ENCODE data around the gene MS4A6E.
A peak's percentile ranks its signal among the peaks of the same experiment; 100 is the strongest.

Gene MS4A6E

DNA sequence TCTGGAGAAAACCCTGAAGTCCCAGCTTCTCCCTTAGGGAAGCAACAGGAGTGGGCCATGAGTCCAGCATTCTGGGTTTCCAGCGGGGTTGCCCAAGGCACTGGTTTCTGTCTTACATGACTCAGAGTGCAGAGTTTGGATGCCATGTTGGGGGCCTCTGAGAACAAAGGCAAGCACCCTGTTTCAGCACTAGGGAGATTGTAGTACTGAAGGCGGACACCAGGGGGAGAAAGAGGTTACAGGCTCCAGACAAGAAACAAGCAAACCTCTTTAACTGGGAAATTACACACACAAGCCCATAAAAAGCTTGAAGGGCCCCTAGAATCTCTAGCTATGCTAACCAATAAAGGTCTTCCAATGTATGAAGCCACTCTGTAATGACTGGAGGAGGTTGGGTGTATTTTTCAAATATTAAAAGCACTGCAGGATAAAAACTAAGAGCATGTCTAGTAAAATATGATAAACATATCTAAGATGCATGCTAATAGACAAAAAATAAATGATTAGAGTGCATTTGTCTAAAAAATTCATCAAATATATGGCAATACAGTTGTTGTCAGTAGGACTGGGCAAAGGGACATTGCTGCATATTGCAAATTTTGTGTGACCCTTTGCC, 7.1 kb downstream of the MS4A6E start:
- Histone ChIP-seq H2BK15ac (ENCODE audit: low read depth, poor library complexity, severe bottlenecking) (no peak overlapping the region), H3K4me2 (ENCODE audit: low read length, poor library complexity, severe bottlenecking) (no peak overlapping the region), H2AFZ (ENCODE audit: low read depth, low read length) (no peak overlapping the region), H3K14ac (ENCODE audit: low read length in 2 of 2) (no peak overlapping the region), H3K4ac (ENCODE audit: low read depth in 1 of 2, low read length in 2 of 2) (no peak overlapping the region), H3K23ac (ENCODE audit: low read length in 2 of 2) (no peak overlapping the region), H3K9me3 (ENCODE audit: control insufficient read depth, low read length) (peaks cover 2% of the 10 kb centered on the region), H3K4me3 (ENCODE audit: insufficient read depth in 1 of 2, low read depth in 1 of 2, low read length in 2 of 2) (no peak overlapping the region), H2BK5ac (ENCODE audit: low read depth, low read length, poor library complexity, severe bottlenecking) (no peak overlapping the region), H3K79me1 (replicated peaks; ENCODE audit: low read length, poor library complexity, severe bottlenecking) (no peaks in the 10 kb centered on the region), H3K27ac (ENCODE audit: low read length, poor library complexity, severe bottlenecking) (no peak overlapping the region), H3K4me1 (ENCODE audit: control insufficient read depth, insufficient read depth, low read depth, low read length) (no peaks in the 10 kb centered on the region), H3K36me3 (ENCODE audit: control insufficient read depth in 1 of 2, insufficient read depth in 2 of 2, low read depth in 1 of 2, low read length in 2 of 2) (no peaks in the 10 kb centered on the region), H4K91ac (ENCODE audit: low read length) (no peak overlapping the region), H3K18ac (ENCODE audit: low read depth in 1 of 2, low read length in 2 of 2) (no peak overlapping the region), H3K9ac (ENCODE audit: low read length) (no peak overlapping the region), H2AK5ac (ENCODE audit: low read length, severe bottlenecking) (no peak overlapping the region), H2BK12ac (ENCODE audit: low read length in 2 of 2) (no peak overlapping the region), H2BK120ac (ENCODE audit: low read depth, low read length) (no peak overlapping the region), H3K27me3 (ENCODE audit: control insufficient read depth in 1 of 2, insufficient read depth in 1 of 2, low read length in 2 of 2) (no peaks in the 10 kb centered on the region), H4K8ac (ENCODE audit: low read length) (no peak overlapping the region)
- 42% methylated on average over 1 of the region's 2 CpGs for WGBS
- peak; percentile 75 for DNase-seq

DNA sequence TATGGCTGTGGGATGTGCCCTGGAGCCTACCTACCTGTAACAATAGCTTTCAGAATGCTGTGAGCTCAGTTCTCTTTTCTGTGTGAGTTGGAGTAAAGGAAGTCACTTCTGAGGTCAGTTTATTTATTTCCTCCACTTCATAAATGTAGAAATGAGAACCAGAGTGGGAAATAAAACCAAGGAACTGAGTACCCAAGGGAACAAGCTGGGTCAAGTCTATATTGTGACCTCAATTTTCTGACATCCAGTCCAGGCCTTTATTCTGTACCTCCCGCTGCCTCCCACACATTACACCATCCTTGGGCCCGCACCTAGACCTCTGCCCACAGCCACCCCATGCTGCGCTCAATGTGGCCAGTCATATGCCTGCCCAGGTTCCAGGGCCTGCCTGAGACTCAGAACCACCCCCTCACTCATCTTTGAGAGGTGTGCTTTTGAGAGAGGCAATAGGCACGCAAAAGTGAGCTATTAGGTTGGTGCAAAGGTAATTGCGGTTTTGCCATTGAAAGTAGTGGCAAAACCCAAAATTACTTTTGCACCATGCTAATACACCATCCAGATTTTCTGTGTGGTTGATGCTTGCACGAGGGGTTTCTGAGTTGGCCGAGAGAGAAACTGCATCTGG, 9.8 kb downstream of the MS4A6E start:
- no peak overlapping the region for H2BK12ac ChIP-seq (ENCODE audit: low read length in 2 of 2)
- no peaks in the 10 kb centered on the region for H3K4me1 ChIP-seq (ENCODE audit: control insufficient read depth, insufficient read depth, low read depth, low read length)
- WGBS = 97% methylated on average over 6 of the region's 7 CpGs
- no peak overlapping the region for H3K4ac ChIP-seq (ENCODE audit: low read depth in 1 of 2, low read length in 2 of 2)
- no peaks in the 10 kb centered on the region for H3K36me3 ChIP-seq (ENCODE audit: control insufficient read depth in 1 of 2, insufficient read depth in 2 of 2, low read depth in 1 of 2, low read length in 2 of 2)
- H3K4me3 ChIP-seq (ENCODE audit: insufficient read depth in 1 of 2, low read depth in 1 of 2, low read length in 2 of 2) = no peak overlapping the region
- no peak overlapping the region for H3K4me2 ChIP-seq (ENCODE audit: low read length, poor library complexity, severe bottlenecking)
- H2AFZ ChIP-seq (ENCODE audit: low read depth, low read length) = no peak overlapping the region
- no peak overlapping the region for H3K23ac ChIP-seq (ENCODE audit: low read length in 2 of 2)
- H3K79me1 ChIP-seq (replicated peaks; ENCODE audit: low read length, poor library complexity, severe bottlenecking) = no peaks in the 10 kb centered on the region
- no peak overlapping the region for H4K91ac ChIP-seq (ENCODE audit: low read length)
- no peaks in the 10 kb centered on the region for H3K9me3 ChIP-seq (ENCODE audit: control insufficient read depth, low read length)
- H2AK5ac ChIP-seq (ENCODE audit: low read length, severe bottlenecking) = no peak overlapping the region
- DNase-seq = no peak
- H4K8ac ChIP-seq (ENCODE audit: low read length) = no peak overlapping the region
- no peak overlapping the region for H3K9ac ChIP-seq (ENCODE audit: low read length)
- H2BK120ac ChIP-seq (ENCODE audit: low read depth, low read length) = no peak overlapping the region
- H3K27me3 ChIP-seq (ENCODE audit: control insufficient read depth in 1 of 2, insufficient read depth in 1 of 2, low read length in 2 of 2) = no peaks in the 10 kb centered on the region
- H2BK15ac ChIP-seq (ENCODE audit: low read depth, poor library complexity, severe bottlenecking) = no peak overlapping the region
- no peak overlapping the region for H2BK5ac ChIP-seq (ENCODE audit: low read depth, low read length, poor library complexity, severe bottlenecking)
- H3K27ac ChIP-seq (ENCODE audit: low read length, poor library complexity, severe bottlenecking) = no peak overlapping the region
- H3K18ac ChIP-seq (ENCODE audit: low read depth in 1 of 2, low read length in 2 of 2) = no peak overlapping the region
- H3K14ac ChIP-seq (ENCODE audit: low read length in 2 of 2) = no peak overlapping the region

DNA sequence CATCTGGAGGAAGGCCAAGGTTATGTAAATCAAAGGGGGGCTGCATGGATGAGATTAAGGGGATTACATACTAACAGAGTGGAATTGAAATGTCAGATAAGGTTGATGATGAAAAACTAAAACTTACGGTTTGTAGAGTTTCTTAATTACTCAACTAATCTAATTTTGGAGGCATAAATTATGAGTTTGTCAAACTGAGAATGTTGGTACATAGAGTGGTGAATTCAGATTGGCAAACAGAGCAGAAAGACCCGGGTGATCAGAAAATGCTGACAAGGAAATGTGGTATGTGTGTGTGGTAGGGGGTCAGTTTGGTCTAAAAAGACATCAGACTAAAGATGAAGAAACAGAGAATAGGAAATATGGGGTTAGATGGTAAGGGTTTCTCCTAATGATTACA, 11.0 kb downstream of the MS4A6E start:
- WGBS = 82% methylated on average over 2 of the region's 2 CpGs
- Histone ChIP-seq H3K9me3 (ENCODE audit: control insufficient read depth, low read length) (no peaks in the 10 kb centered on the region), H3K27ac (ENCODE audit: low read length, poor library complexity, severe bottlenecking) (no peak overlapping the region), H3K36me3 (ENCODE audit: control insufficient read depth in 1 of 2, insufficient read depth in 2 of 2, low read depth in 1 of 2, low read length in 2 of 2) (no peaks in the 10 kb centered on the region), H3K14ac (ENCODE audit: low read length in 2 of 2) (no peak overlapping the region), H2BK120ac (ENCODE audit: low read depth, low read length) (no peak overlapping the region), H3K4me3 (ENCODE audit: insufficient read depth in 1 of 2, low read depth in 1 of 2, low read length in 2 of 2) (no peak overlapping the region), H3K27me3 (ENCODE audit: control insufficient read depth in 1 of 2, insufficient read depth in 1 of 2, low read length in 2 of 2) (peaks cover 0 to 7% of the 10 kb centered on the region in 2 experiments), H4K91ac (ENCODE audit: low read length) (no peak overlapping the region), H2BK15ac (ENCODE audit: low read depth, poor library complexity, severe bottlenecking) (no peak overlapping the region), H3K23ac (ENCODE audit: low read length in 2 of 2) (no peak overlapping the region), H3K4ac (ENCODE audit: low read depth in 1 of 2, low read length in 2 of 2) (no peak overlapping the region), H2BK5ac (ENCODE audit: low read depth, low read length, poor library complexity, severe bottlenecking) (no peak overlapping the region), H3K4me1 (ENCODE audit: control insufficient read depth, insufficient read depth, low read depth, low read length) (no peaks in the 10 kb centered on the region), H2AFZ (ENCODE audit: low read depth, low read length) (no peak overlapping the region), H2AK5ac (ENCODE audit: low read length, severe bottlenecking) (no peak overlapping the region), H3K79me1 (replicated peaks; ENCODE audit: low read length, poor library complexity, severe bottlenecking) (no peaks in the 10 kb centered on the region), H2BK12ac (ENCODE audit: low read length in 2 of 2) (no peak overlapping the region), H3K4me2 (ENCODE audit: low read length, poor library complexity, severe bottlenecking) (no peak overlapping the region), H3K18ac (ENCODE audit: low read depth in 1 of 2, low read length in 2 of 2) (no peak overlapping the region), H3K9ac (ENCODE audit: low read length) (no peak overlapping the region), H4K8ac (ENCODE audit: low read length) (no peak overlapping the region)
- DNase-seq = no peak

DNA sequence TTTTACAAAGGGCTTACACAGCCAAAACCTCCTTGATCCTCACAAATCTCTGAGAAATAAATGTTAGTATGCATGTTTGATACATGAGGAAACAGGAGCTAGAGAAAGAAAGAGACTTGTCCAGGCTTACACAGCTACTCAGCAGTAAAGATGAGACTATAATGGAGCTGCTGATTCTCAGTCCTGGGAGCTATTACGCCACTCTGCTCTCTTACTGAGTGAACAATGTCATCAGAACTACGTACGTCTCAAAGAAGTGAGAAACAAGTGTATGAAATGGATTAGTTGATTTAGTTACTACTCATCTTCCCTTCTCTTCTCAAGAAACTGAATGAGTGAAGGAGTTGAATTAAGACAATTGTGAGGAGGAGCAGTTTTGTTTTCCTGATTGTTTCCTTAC, 12.3 kb downstream of the MS4A6E start:
- H2AFZ ChIP-seq (ENCODE audit: low read depth, low read length) = no peak overlapping the region
- H3K9ac ChIP-seq (ENCODE audit: low read length) = no peak overlapping the region
- no peak overlapping the region for H2AK5ac ChIP-seq (ENCODE audit: low read length, severe bottlenecking)
- no peaks in the 10 kb centered on the region for H3K9me3 ChIP-seq (ENCODE audit: control insufficient read depth, low read length)
- H3K79me1 ChIP-seq (replicated peaks; ENCODE audit: low read length, poor library complexity, severe bottlenecking) = no peaks in the 10 kb centered on the region
- H3K36me3 ChIP-seq (ENCODE audit: control insufficient read depth in 1 of 2, insufficient read depth in 2 of 2, low read depth in 1 of 2, low read length in 2 of 2) = no peaks in the 10 kb centered on the region
- WGBS = no CpG with 5 or more reads among the region's 3 CpGs
- H3K4me1 ChIP-seq (ENCODE audit: control insufficient read depth, insufficient read depth, low read depth, low read length) = no peaks in the 10 kb centered on the region
- H3K27ac ChIP-seq (ENCODE audit: low read length, poor library complexity, severe bottlenecking) = no peak overlapping the region
- no peak overlapping the region for H3K23ac ChIP-seq (ENCODE audit: low read length in 2 of 2)
- no peak overlapping the region for H2BK120ac ChIP-seq (ENCODE audit: low read depth, low read length)
- peaks cover 0 to 10% of the 10 kb centered on the region in 2 experiments for H3K27me3 ChIP-seq (ENCODE audit: control insufficient read depth in 1 of 2, insufficient read depth in 1 of 2, low read length in 2 of 2)
- H2BK12ac ChIP-seq (ENCODE audit: low read length in 2 of 2) = no peak overlapping the region
- H3K18ac ChIP-seq (ENCODE audit: low read depth in 1 of 2, low read length in 2 of 2) = no peak overlapping the region
- H3K4me3 ChIP-seq (ENCODE audit: insufficient read depth in 1 of 2, low read depth in 1 of 2, low read length in 2 of 2) = no peak overlapping the region
- no peak overlapping the region for H3K4me2 ChIP-seq (ENCODE audit: low read length, poor library complexity, severe bottlenecking)
- H4K91ac ChIP-seq (ENCODE audit: low read length) = no peak overlapping the region
- H3K4ac ChIP-seq (ENCODE audit: low read depth in 1 of 2, low read length in 2 of 2) = no peak overlapping the region
- H2BK15ac ChIP-seq (ENCODE audit: low read depth, poor library complexity, severe bottlenecking) = no peak overlapping the region
- H3K14ac ChIP-seq (ENCODE audit: low read length in 2 of 2) = no peak overlapping the region
- DNase-seq = no peak
- no peak overlapping the region for H2BK5ac ChIP-seq (ENCODE audit: low read depth, low read length, poor library complexity, severe bottlenecking)
- no peak overlapping the region for H4K8ac ChIP-seq (ENCODE audit: low read length)
